ENCODE measurements around the gene LAMA3.

Gene LAMA3

DNA sequence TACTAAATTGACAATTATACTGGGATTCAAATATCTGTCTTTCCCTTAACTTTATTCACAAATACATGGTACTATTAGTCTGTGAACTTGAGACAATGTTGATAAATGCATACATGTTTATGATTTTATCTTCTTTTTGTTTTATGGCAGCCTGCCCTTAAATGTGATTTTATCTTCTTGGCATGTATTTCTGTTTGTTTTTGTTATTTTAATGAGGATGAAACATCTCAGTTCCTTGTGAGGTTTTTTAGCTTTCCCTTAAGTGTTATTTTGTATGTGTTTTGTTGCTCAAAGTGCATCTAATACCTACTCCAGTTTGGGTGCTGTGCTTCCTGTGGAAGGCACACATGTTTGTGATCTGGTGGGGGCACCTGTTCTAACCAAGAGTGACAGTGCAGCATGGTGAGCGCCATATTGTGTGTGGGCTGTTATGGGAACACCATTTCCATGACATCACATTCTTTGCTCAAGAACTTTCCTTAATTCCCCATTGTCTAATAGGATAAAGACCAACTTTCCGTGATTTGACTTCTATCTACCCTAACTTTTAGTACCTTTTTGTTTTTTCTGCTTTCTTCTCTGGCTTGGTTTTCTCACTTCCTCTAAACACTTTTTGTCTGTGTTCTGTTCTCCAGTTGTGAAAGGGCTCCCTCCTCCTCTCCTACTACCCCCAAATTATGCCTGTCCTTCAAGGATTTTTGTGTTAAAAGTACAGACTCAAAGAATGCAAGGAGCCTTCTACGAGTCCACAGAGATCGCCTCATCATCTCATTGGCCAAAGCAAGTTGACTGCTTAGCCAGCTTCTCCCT is 163.2 kb downstream of the LAMA3 start:
- DNase-seq (ENCODE audit: low spot score): no peak
- in situ Hi-C loops (cut with MboI; ENCODE audit: low sequenced_read_pairs, unreplicated experiment): no loop called here
- TF ChIP-seq, protein P1, sequence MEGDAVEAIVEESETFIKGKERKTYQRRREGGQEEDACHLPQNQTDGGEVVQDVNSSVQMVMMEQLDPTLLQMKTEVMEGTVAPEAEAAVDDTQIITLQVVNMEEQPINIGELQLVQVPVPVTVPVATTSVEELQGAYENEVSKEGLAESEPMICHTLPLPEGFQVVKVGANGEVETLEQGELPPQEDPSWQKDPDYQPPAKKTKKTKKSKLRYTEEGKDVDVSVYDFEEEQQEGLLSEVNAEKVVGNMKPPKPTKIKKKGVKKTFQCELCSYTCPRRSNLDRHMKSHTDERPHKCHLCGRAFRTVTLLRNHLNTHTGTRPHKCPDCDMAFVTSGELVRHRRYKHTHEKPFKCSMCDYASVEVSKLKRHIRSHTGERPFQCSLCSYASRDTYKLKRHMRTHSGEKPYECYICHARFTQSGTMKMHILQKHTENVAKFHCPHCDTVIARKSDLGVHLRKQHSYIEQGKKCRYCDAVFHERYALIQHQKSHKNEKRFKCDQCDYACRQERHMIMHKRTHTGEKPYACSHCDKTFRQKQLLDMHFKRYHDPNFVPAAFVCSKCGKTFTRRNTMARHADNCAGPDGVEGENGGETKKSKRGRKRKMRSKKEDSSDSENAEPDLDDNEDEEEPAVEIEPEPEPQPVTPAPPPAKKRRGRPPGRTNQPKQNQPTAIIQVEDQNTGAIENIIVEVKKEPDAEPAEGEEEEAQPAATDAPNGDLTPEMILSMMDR (IDR thresholded peaks at IDR 0.05; ENCODE audit: borderline replicate concordance, control extremely low read depth, extremely low read depth, insufficient read depth, missing control alignments): no peak

DNA sequence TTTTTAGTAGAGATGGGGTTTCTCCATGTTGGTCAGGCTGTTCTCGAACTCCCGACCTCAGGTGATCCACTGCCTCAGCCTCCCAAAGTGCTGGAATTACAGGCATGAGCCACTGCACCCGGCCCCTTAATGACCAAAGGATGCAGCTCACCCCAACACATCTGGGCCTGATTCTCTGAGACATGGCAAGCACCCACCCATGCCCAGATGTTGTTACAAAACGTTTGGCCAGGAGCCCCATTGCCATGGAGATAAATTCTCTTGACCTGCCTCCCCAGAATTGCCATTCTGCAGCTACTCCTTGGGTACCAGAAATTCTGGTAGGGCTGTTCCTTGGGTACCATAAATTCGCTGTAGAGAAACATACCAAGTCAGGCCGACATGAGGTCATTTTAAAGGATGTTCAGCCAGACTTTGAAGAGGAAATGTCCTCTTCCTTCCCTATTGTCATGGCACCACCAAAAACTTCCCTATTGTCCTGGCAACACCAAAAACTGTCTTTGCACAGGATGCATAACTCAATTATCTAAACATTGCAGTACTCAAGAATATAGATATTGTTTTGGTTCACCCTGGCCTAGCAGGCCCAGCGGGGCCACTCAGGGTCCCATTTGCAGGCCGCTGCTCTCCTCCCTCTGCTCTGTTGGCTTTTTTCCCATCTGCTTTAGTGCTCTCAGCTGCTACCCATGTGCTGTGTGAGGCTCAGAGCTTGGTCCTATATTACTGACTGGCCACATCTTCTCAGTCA is 164.4 kb downstream of the LAMA3 start:
- no peak for DNase-seq (ENCODE audit: low spot score)
- TF ChIP-seq, protein P1 (IDR thresholded peaks at IDR 0.05; ENCODE audit: borderline replicate concordance, control extremely low read depth, extremely low read depth, insufficient read depth, missing control alignments): no peak
- in situ Hi-C loops (cut with MboI; ENCODE audit: low sequenced_read_pairs, unreplicated experiment): no loop called here

DNA sequence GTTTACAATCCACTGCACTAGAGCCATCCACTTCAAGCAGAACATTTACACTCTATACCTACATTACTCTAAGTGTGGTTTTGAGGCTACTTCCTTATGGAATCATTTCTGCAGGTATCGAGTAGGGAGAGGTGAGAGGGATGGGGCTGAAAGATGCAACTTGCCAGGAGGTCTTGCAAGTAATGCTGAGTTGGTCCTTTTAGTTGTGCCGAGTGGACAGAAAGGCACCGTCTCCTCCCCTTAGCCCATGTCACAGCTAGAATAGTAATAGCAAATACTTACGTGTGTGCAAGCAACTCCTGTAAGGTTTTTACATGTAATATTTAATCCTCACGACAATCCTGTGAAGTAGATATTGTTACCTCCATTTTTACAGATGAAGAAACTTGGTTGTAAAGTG is 166.5 kb downstream of the LAMA3 start:
- no peak for DNase-seq (ENCODE audit: low spot score)
- in situ Hi-C loops (cut with MboI; ENCODE audit: low sequenced_read_pairs, unreplicated experiment): no loop called here
- TF ChIP-seq, protein P1 (IDR thresholded peaks at IDR 0.05; ENCODE audit: borderline replicate concordance, control extremely low read depth, extremely low read depth, insufficient read depth, missing control alignments): no peak

DNA sequence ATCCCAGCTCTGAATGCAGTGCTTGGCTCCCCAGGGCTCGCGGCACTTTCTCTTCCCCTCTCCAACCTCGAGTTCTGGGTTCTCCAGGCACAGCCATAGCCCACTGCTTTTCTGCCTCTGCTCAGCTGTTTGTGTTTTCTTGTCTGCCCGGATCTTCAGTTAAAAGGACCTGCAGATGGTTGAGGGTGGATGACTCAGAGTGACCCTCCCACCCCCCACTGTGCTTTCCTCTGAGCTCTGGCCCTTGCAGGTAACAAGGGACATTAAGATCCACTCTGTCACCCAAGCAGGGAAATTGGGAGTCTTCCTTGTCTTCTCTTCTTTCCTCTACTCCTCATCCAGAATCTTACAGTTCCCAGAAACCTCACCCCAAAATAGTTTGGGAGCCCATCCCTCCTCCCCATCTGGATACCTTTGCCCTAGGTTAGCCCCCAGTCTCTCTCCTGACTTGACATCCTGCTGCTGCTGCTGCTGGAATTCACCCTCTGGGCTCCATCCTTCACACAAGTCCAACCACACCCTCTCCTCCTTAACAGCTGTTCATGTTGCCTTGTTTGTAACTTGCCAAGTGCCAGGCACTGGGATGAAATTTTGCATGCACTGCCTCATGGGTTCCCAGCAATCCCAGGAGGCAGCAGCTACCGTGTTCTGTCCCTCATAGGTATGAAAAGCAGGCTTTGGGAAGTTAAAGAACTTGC is 167.4 kb downstream of the LAMA3 start:
- in situ Hi-C loops (cut with MboI; ENCODE audit: low sequenced_read_pairs, unreplicated experiment): no loop called here
- TF ChIP-seq, protein P1 (IDR thresholded peaks at IDR 0.05; ENCODE audit: borderline replicate concordance, control extremely low read depth, extremely low read depth, insufficient read depth, missing control alignments): no peak
- DNase-seq (ENCODE audit: low spot score): no peak

DNA sequence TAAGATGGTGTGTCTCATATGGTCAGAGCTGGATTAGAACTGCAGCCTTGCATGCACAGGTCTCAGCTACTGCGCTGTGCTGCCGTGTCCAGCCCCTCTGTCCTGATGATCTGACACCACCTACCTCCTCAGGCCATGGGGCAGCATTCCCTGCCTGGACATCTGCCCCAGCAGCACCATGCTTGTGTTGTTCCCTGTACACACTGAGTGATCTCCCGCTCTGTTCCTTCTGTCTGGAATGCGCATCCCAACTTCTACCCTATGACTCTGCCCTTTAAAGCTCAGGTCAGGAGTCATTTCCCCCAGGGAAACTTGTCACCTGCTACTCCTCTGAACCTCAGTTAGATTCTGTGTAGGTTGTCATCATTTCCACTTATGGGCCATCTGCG is 167.9 kb downstream of the LAMA3 start:
- in situ Hi-C loops (cut with MboI; ENCODE audit: low sequenced_read_pairs, unreplicated experiment): no loop called here
- TF ChIP-seq, protein P1 (IDR thresholded peaks at IDR 0.05; ENCODE audit: borderline replicate concordance, control extremely low read depth, extremely low read depth, insufficient read depth, missing control alignments): no peak
- no peak for DNase-seq (ENCODE audit: low spot score)

DNA sequence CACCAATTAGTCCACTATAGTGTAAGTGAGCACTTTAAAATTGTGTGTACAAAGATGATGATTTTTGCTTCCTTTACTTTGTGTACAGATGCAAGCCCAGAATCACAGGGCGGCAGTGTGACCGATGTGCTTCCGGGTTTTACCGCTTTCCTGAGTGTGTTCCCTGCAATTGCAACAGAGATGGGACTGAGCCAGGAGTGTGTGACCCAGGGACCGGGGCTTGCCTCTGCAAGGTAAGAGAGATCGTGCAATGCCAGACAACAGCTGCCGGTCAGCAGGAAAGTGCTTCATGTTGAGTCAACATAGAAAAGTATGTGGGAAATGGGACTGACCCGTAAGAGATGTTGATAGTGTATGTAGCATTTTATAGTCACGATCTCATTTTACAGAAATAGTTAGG is 168.5 kb downstream of the LAMA3 start:
- in situ Hi-C loops (cut with MboI; ENCODE audit: low sequenced_read_pairs, unreplicated experiment): no loop called here
- DNase-seq (ENCODE audit: low spot score): no peak
- TF ChIP-seq, protein P1 (IDR thresholded peaks at IDR 0.05; ENCODE audit: borderline replicate concordance, control extremely low read depth, extremely low read depth, insufficient read depth, missing control alignments): no peak
